ENCODE data around the gene TBX3.
A peak's percentile ranks its signal among the peaks of the same experiment; 100 is the strongest.

Gene TBX3

DNA sequence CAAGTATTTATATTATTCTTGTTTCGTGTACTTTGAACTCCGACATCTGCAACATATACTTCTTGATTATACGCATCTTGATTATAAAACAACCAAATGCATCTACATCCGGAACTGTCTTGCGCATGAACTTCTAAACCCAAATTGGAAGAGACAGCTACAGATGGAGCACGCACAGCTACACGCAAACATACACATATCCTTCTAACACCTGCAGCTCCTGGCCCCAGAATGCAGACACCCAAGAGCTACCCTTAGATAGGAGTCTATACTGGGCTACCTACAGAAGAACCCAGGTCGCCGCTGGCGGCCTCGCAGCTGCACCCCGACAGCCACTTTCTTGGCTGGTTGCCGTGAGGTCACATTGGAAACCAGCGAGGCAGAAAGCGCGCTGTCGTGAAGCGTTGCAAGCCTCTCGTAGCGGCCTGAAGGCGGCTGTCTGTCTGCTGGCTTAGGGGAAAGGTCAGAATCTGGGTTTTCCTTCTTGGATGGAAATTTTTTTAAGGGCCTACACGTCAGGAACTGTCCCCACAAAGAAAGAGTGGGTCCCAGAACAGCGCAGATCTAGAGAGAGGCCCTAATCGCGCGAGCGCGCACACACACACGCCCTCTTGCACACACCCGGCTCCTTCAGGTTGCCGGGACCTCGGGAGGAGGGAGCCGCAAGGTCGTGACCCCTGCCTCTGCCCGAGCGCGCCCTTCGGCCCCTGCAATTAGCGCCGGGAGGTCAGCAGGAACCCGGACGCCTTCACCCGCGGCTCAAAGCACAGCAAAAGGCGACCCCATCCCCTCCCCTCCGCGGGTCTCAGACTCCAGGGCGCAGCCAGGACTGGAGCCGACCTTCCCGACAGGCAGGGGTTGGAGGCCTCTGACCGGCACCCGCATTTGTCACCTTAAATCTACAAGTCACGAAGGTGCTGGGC is 17.0 kb downstream of the TBX3 start:
- no peak for FAIRE-seq

DNA sequence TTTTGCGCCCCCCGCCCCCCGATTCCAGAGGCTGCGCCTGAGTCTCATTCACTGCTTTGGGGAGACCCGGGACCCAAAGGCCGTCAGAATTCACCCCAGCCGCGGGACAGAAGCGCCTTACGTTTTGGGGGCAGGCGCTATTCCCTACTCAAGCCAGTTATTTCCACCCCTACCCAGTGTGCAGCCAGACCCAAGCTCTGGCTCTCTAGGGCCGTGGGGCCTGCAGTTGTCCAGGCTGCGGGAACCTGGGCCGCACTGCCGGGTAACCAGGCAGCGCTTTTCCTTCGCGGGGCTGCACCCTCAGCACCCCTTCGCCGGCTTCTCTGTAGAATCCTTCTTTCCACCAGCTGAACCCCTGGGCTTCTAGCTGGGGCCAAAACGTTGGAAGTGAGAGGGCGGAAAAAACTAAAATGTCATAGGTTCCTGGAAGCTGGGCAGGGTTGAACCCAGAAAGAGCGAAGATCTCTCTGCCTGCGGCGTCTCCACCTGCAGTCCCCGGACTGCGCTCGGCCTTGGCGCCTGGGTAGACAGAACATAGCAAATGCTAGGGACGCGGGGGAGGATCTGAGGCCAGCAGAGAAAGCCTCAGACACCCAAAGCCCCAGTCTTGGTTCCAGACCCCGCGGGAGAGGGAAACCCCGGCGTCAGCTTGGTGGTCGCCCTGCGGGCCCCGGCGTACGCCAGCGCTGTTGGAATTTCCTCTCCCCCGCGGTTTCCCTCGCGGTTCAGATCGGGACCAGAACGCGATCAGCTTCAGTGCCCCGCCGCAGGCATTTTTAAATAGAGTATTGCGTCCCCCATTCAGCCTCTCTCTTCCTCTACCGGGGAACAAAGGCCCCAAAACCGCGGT is 18.3 kb downstream of the TBX3 start:
- FAIRE-seq = no peak

DNA sequence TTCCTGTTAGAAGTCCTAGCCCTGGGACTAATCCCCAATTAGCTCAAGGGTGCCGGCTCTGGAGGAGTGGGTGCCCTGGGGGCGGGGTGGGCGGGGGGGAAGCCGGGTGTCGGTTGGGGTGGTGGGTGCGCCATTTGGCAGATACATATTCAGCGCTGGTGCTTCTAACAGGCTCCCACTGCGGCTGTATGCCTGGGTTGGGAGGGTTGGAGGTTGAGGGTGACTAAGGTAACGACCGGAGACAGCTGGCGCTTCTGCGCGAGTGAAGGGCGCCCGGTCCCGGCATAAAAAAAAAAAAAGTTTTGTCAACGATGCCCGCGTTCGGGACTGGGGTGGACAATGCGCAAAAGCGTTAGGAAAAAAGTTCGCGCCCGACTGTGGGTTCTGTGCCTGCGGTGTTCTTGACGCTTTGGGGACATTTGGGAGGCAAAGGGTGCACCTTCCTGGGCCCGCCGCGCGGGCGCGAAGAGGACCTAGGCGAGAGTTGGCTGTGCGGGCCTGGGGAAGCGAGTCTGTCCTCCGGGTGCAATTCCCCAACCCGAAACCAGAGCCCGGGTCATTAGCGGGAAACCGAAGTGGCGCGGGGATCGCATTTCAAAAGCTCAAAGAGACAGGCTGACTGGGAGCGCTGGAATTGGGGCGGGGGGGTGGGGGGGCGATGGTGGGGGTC is 19.2 kb downstream of the TBX3 start:
- no peak for FAIRE-seq

DNA sequence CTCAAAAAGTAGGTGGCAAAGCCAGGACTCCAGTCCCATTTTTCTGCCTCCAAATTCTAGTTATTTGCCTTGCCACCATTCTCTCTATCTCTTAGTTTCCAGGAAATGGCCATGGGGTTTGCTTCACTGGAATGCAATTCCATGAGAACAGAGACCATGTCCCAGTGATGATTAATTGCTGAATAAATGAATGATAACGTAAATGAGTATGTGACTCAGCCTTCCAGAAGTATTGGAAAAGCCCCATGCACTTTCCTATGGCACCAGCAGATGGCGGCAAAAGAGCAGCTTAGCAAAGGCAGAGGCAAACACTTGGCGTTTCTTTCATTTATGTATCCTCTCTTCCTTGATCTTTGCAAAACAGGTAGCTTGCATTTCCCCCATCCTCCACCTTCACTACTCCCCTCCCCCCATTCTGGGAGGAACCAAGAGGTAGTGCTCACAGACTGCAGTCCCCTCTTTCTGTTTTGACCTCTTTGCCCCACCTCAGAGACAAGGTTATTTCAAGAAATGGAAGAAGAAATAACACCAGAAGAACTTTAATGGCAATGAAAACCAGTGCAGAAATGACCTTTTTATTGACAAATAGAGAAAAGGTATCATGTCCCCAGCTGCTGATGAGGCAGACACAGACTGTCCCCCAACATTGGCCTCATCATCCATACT is 21.3 kb downstream of the TBX3 start:
- peak; percentile 93 for FAIRE-seq

DNA sequence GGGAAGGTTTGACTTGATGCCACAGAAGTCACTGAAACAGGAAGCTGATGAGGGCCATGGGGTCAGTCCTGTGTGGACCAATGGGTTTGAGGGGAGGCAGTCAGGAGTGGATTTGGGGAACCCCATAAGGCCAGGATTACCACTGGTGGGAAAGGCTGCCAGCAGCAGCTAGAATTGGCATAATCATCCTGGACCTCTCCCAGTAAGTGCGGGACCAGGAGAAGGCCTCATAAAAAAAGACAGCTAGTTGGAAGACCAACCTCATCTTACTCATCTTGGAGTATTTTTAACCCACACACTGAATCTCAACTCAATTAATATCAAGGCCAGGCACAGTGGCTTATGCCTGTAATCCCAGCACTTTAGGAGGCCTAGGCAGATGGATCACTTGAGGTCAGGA is 22.7 kb downstream of the TBX3 start:
- no peak for FAIRE-seq

DNA sequence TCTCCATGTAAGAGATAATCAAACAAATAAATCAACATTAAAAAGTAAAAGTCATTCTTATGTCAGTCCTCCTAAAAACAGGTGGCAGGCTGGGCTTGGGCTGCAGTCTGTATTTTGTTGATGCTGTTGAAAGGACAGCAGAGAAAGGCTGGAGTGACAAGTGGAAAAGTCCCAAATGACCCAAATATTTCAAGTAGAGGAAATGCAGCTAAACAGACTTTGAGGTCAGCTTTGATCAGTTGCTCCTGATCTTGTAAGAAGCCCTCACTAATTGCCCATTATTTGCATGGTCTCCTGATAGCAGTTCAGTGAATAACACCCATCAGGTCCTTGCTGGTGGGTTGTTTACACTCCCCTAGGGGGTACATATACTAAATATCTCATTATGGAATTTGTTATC is 24.9 kb downstream of the TBX3 start:
- no peak for FAIRE-seq

DNA sequence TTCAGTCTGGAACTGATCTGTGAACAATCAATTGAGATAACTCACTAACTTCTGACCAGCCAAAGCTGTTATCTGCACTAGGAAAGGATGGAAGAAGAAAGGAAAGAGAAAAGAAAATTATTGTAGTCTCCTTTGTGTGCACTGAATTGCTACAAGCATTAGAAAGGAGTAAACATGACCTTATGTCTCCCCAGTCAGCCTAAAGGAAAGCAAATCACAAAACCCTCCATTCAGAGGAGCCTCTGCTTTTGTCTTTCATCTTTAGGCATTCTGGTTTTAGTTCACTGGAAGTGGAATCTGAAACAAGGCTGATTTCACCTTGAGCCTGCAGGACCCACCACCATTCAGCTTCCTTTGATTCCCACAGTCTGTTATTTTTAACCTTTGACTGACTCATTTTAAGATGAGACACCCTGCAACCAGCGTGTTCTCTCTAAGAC is 26.0 kb downstream of the TBX3 start:
- FAIRE-seq = no peak

DNA sequence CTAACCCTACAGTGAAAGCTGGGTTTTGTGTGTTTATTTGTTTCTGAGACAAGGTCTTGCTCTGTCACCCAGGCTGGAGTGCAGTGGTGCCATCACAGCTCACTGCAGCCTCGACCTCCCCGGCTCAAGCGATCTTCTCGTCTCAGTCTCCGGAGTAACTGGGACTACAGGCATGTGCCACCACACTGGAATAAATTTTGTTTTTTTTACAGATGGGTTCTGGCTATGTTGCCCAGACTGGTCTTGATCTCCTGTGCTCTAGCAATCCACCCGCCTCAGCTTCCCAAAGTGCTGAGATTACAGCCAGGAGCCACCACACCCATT is 26.4 kb downstream of the TBX3 start:
- no peak for FAIRE-seq

DNA sequence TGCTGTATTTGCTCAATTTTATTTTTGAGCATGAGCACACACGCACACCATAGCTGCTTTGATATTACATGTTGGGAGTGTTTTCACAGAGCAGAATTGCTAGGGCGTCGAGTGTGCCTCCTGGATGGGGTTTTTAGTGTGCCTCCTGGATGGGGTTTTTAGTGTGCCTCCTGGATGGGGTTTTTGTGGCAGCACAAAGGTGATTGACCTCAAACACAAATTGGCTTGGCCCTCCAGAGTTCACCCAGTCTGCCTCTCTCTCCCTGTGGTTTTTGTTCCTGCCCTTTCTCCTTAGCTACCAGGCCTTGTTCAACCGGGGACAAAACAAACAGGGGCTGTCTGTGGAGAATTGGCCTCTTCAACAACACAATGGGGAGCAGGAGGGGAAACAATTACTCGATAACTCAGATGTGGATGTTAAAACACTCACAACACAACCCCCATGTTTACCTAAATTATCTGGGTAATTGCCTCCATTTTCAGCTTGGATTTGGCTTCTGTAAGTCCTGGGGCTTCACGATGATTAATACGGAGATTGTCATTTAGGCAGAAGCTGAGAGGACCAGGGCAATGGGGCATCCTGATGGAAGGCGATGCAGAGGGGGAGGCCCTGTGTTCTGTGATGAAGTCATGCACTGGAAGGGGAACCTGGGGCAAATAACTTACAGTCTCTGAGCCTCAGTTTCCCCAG is 26.9 kb downstream of the TBX3 start:
- no peak for FAIRE-seq

DNA sequence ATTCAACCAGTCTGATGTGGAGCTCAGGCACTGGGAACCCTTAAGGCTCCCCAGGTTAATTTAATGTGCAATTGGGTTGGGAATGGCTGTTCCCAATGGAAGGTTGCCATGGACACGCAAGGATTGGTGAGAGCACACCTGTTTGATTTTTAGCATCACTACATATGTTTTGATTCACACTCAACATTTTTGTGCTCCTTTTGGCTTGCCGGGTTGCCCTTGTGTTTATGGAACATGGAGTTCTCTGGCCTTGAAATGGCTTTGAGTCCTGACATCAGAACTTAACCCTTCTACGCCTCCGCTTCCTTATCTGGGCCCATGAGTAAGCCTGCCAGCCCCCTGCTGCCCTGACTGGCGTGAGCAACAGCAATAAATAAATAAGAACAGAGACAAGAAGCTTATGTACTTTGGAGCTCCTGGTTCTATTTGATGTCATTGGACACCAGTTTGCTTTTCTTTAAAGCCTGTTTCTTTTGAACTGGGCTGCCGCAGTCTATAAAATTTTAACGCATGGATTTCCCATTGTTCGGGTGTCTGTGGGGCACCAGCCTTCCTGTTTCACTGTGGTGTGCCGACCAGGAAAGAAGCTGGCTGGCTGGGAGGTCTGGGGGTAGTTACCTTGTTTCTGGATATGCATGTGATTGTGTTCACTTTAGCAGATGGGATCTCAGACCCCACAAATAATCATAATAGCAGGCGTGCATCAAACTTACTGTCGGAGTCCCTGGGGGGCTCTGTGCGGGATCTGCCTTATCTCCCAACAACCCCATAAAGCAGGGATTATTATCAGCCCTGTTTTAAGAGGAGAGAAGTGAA is 27.8 kb downstream of the TBX3 start:
- no peak for FAIRE-seq

DNA sequence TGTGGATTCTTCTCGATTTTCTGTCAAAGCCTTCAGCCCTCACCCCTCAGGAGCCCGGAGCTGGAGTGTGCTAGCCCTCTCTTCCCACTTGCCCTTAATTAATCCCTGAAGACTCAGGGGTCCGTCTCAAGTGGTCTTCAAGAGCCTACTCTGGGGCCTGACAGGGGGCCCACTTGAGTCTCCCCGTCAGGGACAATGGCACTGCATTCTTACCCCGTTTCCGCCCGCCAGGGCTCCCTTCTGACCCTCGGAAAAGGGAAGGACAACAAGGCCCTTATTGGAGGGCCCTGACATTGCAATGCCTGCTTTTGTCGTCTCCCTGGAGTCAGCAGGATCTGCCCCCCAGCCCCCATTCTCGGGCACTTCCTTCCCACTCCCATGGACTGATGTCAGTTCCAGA is 34.4 kb downstream of the TBX3 start:
- FAIRE-seq = no peak

DNA sequence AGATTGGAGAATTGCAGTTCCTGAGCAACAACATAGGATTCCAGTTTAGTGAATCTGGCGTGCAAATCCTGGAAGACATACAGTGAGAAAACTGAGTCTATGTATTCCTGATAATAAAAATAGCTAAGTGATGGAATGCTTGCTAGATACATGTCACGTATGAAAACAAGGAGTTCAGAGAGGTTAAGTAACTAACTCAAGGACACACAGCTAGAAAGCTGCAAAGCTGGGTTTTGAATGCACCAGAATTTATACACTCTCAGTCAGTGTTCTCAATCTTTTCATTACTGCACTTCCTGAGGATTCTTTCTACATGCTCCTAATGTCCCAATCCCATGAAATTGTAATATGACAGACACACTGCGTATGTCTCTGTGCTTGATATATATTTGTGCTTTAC is 35.3 kb downstream of the TBX3 start:
- no peak for FAIRE-seq

DNA sequence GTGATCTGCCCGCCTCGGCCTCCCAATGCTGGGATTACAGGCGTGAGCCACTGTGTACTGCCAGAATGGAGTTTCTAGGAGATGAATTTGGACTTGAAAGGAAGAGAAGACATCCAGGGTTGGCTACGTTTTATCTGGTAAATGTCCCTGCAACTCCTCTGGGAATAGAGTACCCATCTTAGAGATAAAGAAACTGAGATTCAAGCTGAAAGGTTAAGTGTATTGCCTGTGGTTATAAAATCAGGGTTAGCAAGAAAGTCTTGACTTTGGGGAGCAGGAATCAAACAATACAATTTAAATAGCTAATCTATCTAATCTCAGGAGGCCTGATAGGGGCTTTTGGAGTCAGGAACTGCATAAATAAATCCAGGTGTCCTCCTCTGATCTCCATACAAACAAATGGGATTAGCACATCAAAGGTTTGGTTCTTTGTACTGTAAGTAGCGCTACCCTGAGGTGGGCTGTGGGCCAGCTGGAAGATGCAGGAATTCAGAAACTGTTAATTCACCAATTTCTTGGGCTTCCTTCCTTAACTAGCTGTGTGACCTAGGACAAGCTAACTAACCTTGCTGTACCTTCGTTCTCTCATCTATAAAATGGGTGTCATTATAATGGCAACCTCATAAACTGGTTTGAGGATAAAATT is 45.1 kb downstream of the TBX3 start:
- FAIRE-seq = no peak

DNA sequence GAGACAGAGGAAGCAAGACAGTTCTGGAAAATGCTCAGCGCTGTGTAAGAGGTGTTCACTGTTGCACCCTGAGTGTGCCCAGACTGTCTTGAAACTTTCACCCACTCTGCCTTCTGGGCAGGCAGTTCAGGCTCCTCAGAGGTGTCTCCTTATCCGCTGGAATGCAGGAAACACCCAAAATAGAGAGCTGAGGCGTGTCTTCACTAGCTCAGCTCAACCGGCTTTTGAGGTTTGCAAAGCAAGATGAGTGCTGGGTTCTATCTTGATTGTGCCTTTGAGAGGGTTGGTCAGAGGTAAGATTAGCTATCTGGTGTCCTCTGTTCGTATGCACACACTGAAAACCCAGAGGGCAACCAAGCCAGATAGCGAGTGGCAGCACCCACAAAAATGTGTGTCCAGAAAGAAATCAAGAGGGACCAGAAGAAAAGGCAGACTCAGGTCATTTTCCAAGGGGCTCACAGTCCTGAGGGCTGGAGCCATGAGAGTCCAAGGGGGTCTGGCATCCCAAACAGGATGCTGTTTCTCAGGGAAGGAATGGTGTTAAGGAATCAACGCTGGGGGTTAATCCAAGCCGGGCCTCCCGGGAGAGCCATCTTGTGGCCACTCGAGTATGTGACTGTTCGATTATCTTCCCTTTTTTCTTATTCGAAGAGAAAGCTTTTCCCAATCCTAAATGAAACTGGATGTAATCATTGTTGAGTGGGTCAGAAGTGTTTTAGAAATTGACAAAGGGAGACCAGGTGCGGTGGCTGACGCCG is 47.1 kb downstream of the TBX3 start:
- no peak for FAIRE-seq

DNA sequence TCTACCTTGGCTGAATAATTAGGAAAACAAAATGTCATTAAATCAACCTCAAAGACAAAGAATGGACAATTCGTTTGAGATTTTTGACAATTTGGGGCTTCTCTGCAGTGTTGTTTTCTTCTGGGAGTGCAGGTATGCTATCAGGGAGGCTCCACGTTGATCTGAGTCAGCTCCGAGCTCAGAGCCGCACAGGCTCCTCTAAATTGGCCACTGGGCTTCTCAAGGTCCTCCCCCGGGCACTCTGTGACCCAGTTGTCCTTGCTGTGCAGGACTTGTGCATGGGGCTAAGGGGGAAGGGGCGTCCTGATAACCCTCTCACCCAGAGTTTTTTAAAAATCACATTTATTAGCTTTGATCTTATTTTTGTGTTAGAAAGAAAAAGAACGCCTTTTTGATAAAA is 52.7 kb downstream of the TBX3 start:
- no peak for FAIRE-seq

DNA sequence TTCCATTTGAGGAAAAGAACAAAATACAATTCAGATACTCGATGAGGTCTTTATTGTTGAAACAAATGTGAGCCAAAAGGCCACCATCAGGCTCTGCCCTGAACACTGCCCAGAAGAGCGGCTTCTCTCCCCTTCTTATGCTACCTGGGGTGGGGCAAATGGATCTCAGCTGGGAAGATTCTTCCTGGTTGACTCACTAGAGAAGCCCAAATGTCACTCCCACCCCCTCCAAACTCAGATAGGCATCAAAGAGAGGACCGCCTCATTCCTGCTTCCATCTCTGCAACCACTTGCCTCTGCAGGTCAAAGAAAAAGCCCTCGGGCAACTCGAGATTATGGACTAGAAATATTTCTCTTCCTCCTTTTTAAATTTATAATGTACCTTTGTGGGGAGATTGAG is 55.8 kb downstream of the TBX3 start:
- no peak for FAIRE-seq

DNA sequence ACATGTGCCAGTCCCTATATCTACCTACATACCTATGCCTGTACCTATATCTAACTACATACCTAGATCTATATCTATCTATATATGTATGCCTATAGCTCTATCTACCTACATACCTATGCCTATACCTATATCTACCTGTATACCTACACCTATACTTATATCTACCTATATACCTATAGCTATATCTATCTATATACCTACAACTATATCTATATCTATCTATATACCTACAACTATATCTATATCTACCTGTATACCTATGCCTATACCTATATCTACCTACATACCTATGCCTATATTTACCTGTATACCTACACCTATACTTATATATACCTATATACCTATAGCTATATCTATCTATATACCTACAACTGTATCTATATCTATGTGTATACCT is 56.6 kb downstream of the TBX3 start:
- no peak for FAIRE-seq

DNA sequence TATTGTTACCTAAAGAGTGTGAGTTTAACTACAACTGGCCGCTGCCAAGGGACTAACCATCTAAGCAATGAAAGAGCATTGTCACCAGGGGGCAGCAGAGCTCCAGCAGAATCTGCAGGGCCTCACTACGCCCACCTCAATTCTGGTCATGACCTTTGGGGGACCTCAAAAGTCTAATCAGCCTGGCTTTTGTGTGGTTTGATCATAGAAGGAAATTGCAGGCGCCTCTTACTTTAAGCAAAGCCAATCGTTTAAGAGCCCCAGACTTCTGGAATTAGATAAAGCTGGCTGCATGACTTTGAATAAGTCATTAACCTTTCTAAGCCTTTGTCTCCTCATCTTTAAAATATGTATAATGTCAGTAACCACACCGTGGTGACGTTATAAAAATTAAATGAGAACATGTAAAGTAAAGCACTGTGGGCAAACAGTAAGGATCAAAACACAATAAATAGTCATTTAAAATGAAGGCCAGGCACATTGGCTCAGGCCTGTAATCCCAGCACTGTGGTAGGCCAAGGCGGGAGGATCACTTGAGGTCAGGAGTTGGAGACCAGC is 58.6 kb downstream of the TBX3 start:
- no peak for FAIRE-seq

DNA sequence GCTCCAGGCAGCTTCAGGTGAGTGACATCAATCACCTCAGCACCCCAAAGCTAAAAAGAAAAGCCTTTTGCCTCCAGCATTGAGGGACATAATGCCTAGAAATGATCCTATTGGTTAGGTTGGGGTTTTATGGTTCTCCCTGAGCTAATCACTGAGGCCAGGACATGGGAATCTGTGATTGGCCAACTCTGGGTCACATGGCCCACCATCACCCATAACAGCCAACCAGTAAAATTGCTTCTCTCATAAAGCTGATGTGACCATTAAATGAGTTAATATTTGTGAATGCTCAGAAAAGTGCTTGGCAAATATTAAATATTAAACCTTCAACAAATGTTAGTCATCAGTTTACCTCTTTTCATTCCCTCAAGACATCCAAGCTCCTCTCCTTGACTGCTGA is 60.2 kb downstream of the TBX3 start:
- FAIRE-seq = no peak

All from islet of Langerhans (tissue), 1 donor.